Thymus (tissue), 11 donors: Measurements from ENCODE around the gene FES. TPM values are rescaled to one million over a fixed set of nuclear protein-coding genes. Genes with fewer than 3 reads are reported as not detected.
"Not testable (repeated sequence)": the region's sequence is repeated elsewhere in the genome, so short reads cannot be mapped to it uniquely, and the experiment has no call there.

ENCODE experiments used
- DNase-seq, 9 donors: peaks; one replicate each; pipeline ENCODE4 v3.0.0-alpha.2; 2013; ENCODE audit warnings: low spot score in 9 of 9, low read depth in 6 of 9, missing footprints in 1 of 9
- H3K27ac ChIP-seq, 2 donors: one replicate each; pipeline ENCODE4 v1.5.1; 2013; ENCODE audit warnings: control low read depth in 1 of 2, low read depth in 1 of 2, low read length in 1 of 2, mild to moderate bottlenecking in 1 of 2, moderate library complexity in 1 of 2
- H3K27me3 ChIP-seq, 2 donors: one replicate each; pipeline ENCODE4 v1.5.1; 2013; ENCODE audit warnings: low read length in 1 of 2; ENCODE audit not compliant: control insufficient read depth in 2 of 2, insufficient read depth in 1 of 2
- H3K36me3 ChIP-seq, 2 donors: one replicate each; pipeline ENCODE4 v1.5.1; 2013; ENCODE audit warnings: low read length in 1 of 2, mild to moderate bottlenecking in 1 of 2, moderate library complexity in 1 of 2; ENCODE audit not compliant: control insufficient read depth in 2 of 2, insufficient read depth in 2 of 2
- H3K4me1 ChIP-seq, 2 donors: one replicate each; pipeline ENCODE4 v1.5.1; 2013; ENCODE audit warnings: low read length in 2 of 2; ENCODE audit not compliant: control insufficient read depth in 2 of 2, insufficient read depth in 2 of 2
- H3K4me3 ChIP-seq, 2 donors: one replicate each; pipeline ENCODE4 v1.5.1; 2013; ENCODE audit warnings: low read length in 2 of 2, control low read depth in 1 of 2, mild to moderate bottlenecking in 1 of 2
- H3K9me3 ChIP-seq, 2 donors: one replicate each; pipeline ENCODE4 v1.5.1; 2013; ENCODE audit warnings: low read length in 1 of 2, mild to moderate bottlenecking in 1 of 2; ENCODE audit not compliant: control insufficient read depth in 2 of 2, insufficient read depth in 1 of 2
- WGBS: extraction: QIAGEN DNeasy Blood & Tissue Kit; methylation state at CpG from one replicate; pipeline ENCODE4 v1.1.7; 2013; 5-methylcytosine and 5-hydroxymethylcytosine counted together
- polyA plus RNA-seq: library from polyadenylated mRNA; stranded (reverse); fragments of 200-250 nt; gene quantifications from one replicate; pipeline ENCODE4 v1.2.3, GENCODE V29; 2013
- total RNA-seq: library from RNA; stranded (reverse); fragments of 120-200 nt; gene quantifications from one replicate; pipeline ENCODE4 v1.2.4, GENCODE V29; 2013
- donor health status: healthy.

Gene FES
- total and polyA plus RNA-seq, 2 donors: 8.3 to 19.4 TPM

- peak overlapping the region in 1 of 2 donors; percentile 46 for H3K27ac ChIP-seq
- peaks cover 25 to 50% of the 10 kb centered on the region in 2 donors for H3K4me1 ChIP-seq
- H3K4me3 ChIP-seq: peak overlapping the region; percentile 44 to 88
- peaks cover 15 to 21% of the 10 kb centered on the region in 2 donors for H3K36me3 ChIP-seq
- peaks cover 0 to 7% of the 10 kb centered on the region in 2 donors for H3K27me3 ChIP-seq
- no peak for DNase-seq
- WGBS: 71% methylated on average over 12 of the region's 12 CpGs
- H3K9me3 ChIP-seq: no peaks in the 10 kb centered on the region
Measured at GRCh38 chr15:90872486-90873184, 11.7 kb upstream of the FES start.

GRCh38 chr15:90873488-90873997 is 10.8 kb upstream of the FES start:
- no peak overlapping the region for H3K4me3 ChIP-seq
- peaks cover 21 to 30% of the 10 kb centered on the region in 2 donors for H3K36me3 ChIP-seq
- no peaks in the 10 kb centered on the region for H3K9me3 ChIP-seq
- H3K27ac ChIP-seq: no peak overlapping the region
- DNase-seq: no peak
- peaks cover 0 to 7% of the 10 kb centered on the region in 2 donors for H3K27me3 ChIP-seq
- peaks cover 25 to 46% of the 10 kb centered on the region in 2 donors for H3K4me1 ChIP-seq
- WGBS: 87% methylated on average over 6 of the region's 6 CpGs

- WGBS: 81% methylated on average over 15 of the region's 15 CpGs
- H3K27me3 ChIP-seq: peaks cover 0 to 7% of the 10 kb centered on the region in 2 donors
- H3K4me3 ChIP-seq: no peak overlapping the region
- DNase-seq: no peak
- H3K9me3 ChIP-seq: no peaks in the 10 kb centered on the region
- peaks cover 25 to 43% of the 10 kb centered on the region in 2 donors for H3K4me1 ChIP-seq
- peaks cover 24 to 36% of the 10 kb centered on the region in 2 donors for H3K36me3 ChIP-seq
- H3K27ac ChIP-seq: no peak overlapping the region
Measured at GRCh38 chr15:90873998-90874605, 10.2 kb upstream of the FES start.

- H3K27ac ChIP-seq: not testable (repeated sequence)
Measured at GRCh38 chr15:90874986-90875385, 9.3 kb upstream of the FES start.

GRCh38 chr15:90875549-90875981 is 8.7 kb upstream of the FES start:
- H3K9me3 ChIP-seq: no peaks in the 10 kb centered on the region
- WGBS: 98% methylated on average over 12 of the region's 12 CpGs
- DNase-seq: no peak
- no peak overlapping the region for H3K4me3 ChIP-seq
- H3K27ac ChIP-seq: no peak overlapping the region
- H3K27me3 ChIP-seq: peaks cover 0 to 7% of the 10 kb centered on the region in 2 donors
- H3K36me3 ChIP-seq: peaks cover 38 to 51% of the 10 kb centered on the region in 2 donors
- peaks cover 13 to 29% of the 10 kb centered on the region in 2 donors for H3K4me1 ChIP-seq

More at GRCh38 chr15:90874986-90875385, 9.3 kb upstream of the FES start:
- DNase-seq, H3K4me3 ChIP-seq, H3K9me3 ChIP-seq, H3K27me3 ChIP-seq: not testable (repeated sequence)
- Histone ChIP-seq H3K4me1 (peaks cover 17 to 34% of the 10 kb centered on the region in 2 donors), H3K36me3 (peaks cover 32 to 45% of the 10 kb centered on the region in 2 donors)
- WGBS: 98% methylated on average over 9 of the region's 9 CpGs

GRCh38 chr15:90876046-90876445 is 8.3 kb upstream of the FES start:
- Histone ChIP-seq H3K9me3 (no peaks in the 10 kb centered on the region), H3K27me3 (peaks cover 0 to 7% of the 10 kb centered on the region in 2 donors), H3K4me3 (no peak overlapping the region), H3K36me3 (peaks cover 43 to 55% of the 10 kb centered on the region in 2 donors), H3K4me1 (peaks cover 9 to 24% of the 10 kb centered on the region in 2 donors), H3K27ac (no peak overlapping the region)
- 97% methylated on average over 20 of the region's 20 CpGs for WGBS
- DNase-seq: no peak

GRCh38 chr15:90876512-90877170 is 7.7 kb upstream of the FES start:
- no peak for DNase-seq
- Histone ChIP-seq H3K4me1 (peaks cover 9 to 24% of the 10 kb centered on the region in 2 donors), H3K27me3 (peaks cover 0 to 7% of the 10 kb centered on the region in 2 donors), H3K4me3 (no peak overlapping the region), H3K36me3 (peaks cover 49 to 60% of the 10 kb centered on the region in 2 donors), H3K9me3 (no peaks in the 10 kb centered on the region), H3K27ac (no peak overlapping the region)
- WGBS: 98% methylated on average over 15 of the region's 15 CpGs

GRCh38 chr15:90877315-90877714 is 7.0 kb upstream of the FES start:
- DNase-seq: no peak
- 97% methylated on average over 14 of the region's 14 CpGs for WGBS
- H3K9me3 ChIP-seq: no peaks in the 10 kb centered on the region
- peaks cover 0 to 5% of the 10 kb centered on the region in 2 donors for H3K27me3 ChIP-seq
- H3K27ac ChIP-seq: no peak overlapping the region
- H3K4me1 ChIP-seq: peaks cover 6 to 21% of the 10 kb centered on the region in 2 donors
- peaks cover 52 to 67% of the 10 kb centered on the region in 2 donors for H3K36me3 ChIP-seq
- no peak overlapping the region for H3K4me3 ChIP-seq
